HG03565 (cell line): Measurements from ENCODE around the gene PRSS21.

Experiments
- ATAC-seq: cut with Tn5 transposase; IDR thresholded peaks from one replicate; pipeline ENCODE4 v1.9.1; 2021; ENCODE audit warnings: mild to moderate bottlenecking, moderate library complexity; ENCODE audit not compliant: unreplicated experiment

The PRSS21 gene

GRCh38 chr16:2841606-2842339 is 24.7 kb downstream of the PRSS21 start:
- no peak for ATAC-seq

GRCh38 chr16:2842340-2843000 is 25.4 kb downstream of the PRSS21 start:
- ATAC-seq = no peak

- ATAC-seq = no peak
Measured at GRCh38 chr16:2843526-2843925, 26.5 kb downstream of the PRSS21 start.

- no peak for ATAC-seq
Measured at GRCh38 chr16:2845116-2845515, 28.1 kb downstream of the PRSS21 start.

GRCh38 chr16:2846511-2847310 is 29.7 kb downstream of the PRSS21 start:
- no peak for ATAC-seq

GRCh38 chr16:2848933-2849725 is 32.1 kb downstream of the PRSS21 start:
- ATAC-seq = no peak

GRCh38 chr16:2852003-2852730 is 35.1 kb downstream of the PRSS21 start:
- ATAC-seq = no peak

- no peak for ATAC-seq
Measured at GRCh38 chr16:2852731-2853507, 35.9 kb downstream of the PRSS21 start.

- ATAC-seq = no peak
Measured at GRCh38 chr16:2853531-2854073, 36.6 kb downstream of the PRSS21 start.

GRCh38 chr16:2854700-2855309 is 37.8 kb downstream of the PRSS21 start:
- ATAC-seq = no peak

GRCh38 chr16:2855536-2855935 is 38.5 kb downstream of the PRSS21 start:
- no peak for ATAC-seq

- ATAC-seq = no peak
Measured at GRCh38 chr16:2856061-2856670, 39.1 kb downstream of the PRSS21 start.

GRCh38 chr16:2856686-2857450 is 39.8 kb downstream of the PRSS21 start:
- no peak for ATAC-seq

GRCh38 chr16:2857451-2858244 is 40.6 kb downstream of the PRSS21 start, which contains the start of gene PRSS22:
Gene PRSS22, minus strand, starts transcription at chr16:2858170. Its CDS starts 66 bp downstream, at chr16:2858104.
- no peak for ATAC-seq

GRCh38 chr16:2858245-2859025 is 41.4 kb downstream of the PRSS21 start:
- no peak for ATAC-seq

GRCh38 chr16:2859686-2860265 is 42.7 kb downstream of the PRSS21 start:
- ATAC-seq = no peak
